ENCODE results near the gene AACS. TPM values are rescaled to one million over a fixed set of nuclear protein-coding genes. Genes with fewer than 3 reads are reported as not detected.

AACS gene
- total and polyA plus RNA-seq, 2 of the 4 experiments (the other 2 are of a cell fraction) = 22.0 to 24.9 TPM

DNA sequence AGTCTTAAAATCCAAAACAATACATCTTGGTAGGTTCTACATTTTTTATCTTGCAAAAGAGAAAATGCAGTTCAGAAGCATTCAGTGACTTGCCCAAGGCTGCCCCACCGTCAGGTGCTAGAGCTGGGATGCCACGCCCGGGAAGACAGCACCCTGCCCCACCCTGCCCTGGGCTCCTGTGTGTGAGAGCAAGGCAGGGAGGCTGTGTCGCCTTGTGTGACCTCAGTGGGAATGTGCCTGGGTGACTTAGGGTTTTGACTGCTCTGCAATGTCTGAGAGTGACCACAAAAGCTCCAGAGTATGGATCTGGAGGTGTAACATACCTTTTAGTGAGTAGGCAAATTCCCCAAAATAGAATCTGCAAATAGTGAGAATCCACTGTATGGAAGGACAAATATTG, 60.0 kb downstream of the AACS start:
- dilution Hi-C loops (cut with HindIII; ENCODE audit: low sequenced_read_pairs, unreplicated experiment) = no loop called here
- Histone ChIP-seq H3K27me3 (ENCODE audit: control insufficient read depth, insufficient read depth, low read length) (no peaks in the 10 kb centered on the region), H2BK120ac (ENCODE audit: low read depth, low read length) (no peak overlapping the region), H4K91ac (ENCODE audit: insufficient read depth, low read depth, low read length) (no peak overlapping the region), H3K36me3 (ENCODE audit: control insufficient read depth, insufficient read depth, low read length) (peaks cover 18% of the 10 kb centered on the region), H3K4me3 (ENCODE audit: insufficient read depth, low read depth, low read length) (no peak overlapping the region), H3K27ac (ENCODE audit: insufficient read depth, low read length) (no peak overlapping the region), H3K23ac (ENCODE audit: low read depth, low read length) (no peak overlapping the region), H3K79me1 (ENCODE audit: low read depth in 1 of 2, low read length in 2 of 2) (no peaks in the 10 kb centered on the region; a peak in 1 of 4 replicates), H4K20me1 (ENCODE audit: insufficient read depth, low read length) (no peaks in the 10 kb centered on the region), H2BK20ac (ENCODE audit: low read depth, low read length) (no peak overlapping the region), H3K56ac (ENCODE audit: extremely low read depth, insufficient read depth, low read length) (no peak overlapping the region), H2AK5ac (ENCODE audit: low read depth, low read length) (no peak overlapping the region), H3K9ac (ENCODE audit: low read depth, low read length) (no peak overlapping the region), H3K4me2 (ENCODE audit: low read depth, low read length) (no peak overlapping the region), H2BK5ac (ENCODE audit: low read depth, low read length, poor library complexity, severe bottlenecking) (no peak overlapping the region), H2AFZ (replicated peaks; ENCODE audit: low read length, poor library complexity) (no peak overlapping the region), H4K8ac (ENCODE audit: low read depth in 2 of 2, low read length in 2 of 2) (no peak overlapping the region), H3K4ac (ENCODE audit: low read depth, low read length) (no peak overlapping the region), H3K4me1 (ENCODE audit: control insufficient read depth, insufficient read depth, low read length) (no peaks in the 10 kb centered on the region), H2AK9ac (replicated peaks; ENCODE audit: low read depth, low read length, poor library complexity) (no peak overlapping the region), H2BK15ac (ENCODE audit: low read depth, low read length) (no peak overlapping the region), H3K14ac (replicated peaks; ENCODE audit: low read depth, low read length) (no peak overlapping the region), H3K9me3 (ENCODE audit: control insufficient read depth, insufficient read depth, low read length) (no peaks in the 10 kb centered on the region), H3K18ac (ENCODE audit: low read depth, low read length) (no peak overlapping the region), H3K9me1 (ENCODE audit: insufficient read depth, low read length) (peaks cover 9% of the 10 kb centered on the region; the same call in 1 of the 2 replicates), H4K5ac (ENCODE audit: low read depth, low read length) (no peak overlapping the region)
- POLR2A ChIA-PET (ENCODE audit: unreplicated experiment) = no interaction called here
- BruUV-seq (replicated peaks) = no TSS peak
- in situ Hi-C loops (cut with MboI; ENCODE audit: low sequenced_read_pairs) = no loop called here
- DNase-seq = no peak
- WGBS, 2 experiments (ENCODE audit: extremely low coverage in 2 of 2, insufficient read length in 1 of 2) = 100% methylated on average over 1 of the region's 4 CpGs; no CpG with 5 or more reads in 1 of the 2 experiments
- CTCF ChIA-PET = interaction anchor here (0.6 kb wide), 1 partner anchor 1680 kb away, joined by 3 read pairs; no protein-coding TSS in a partner anchor
- intact Hi-C loops (cut with micrococcal nuclease) = no loop called here
- no peak for ATAC-seq (ENCODE audit: low read depth)
- TF ChIP-seq BHLHE40 (IDR thresholded peaks at IDR 0.05; ENCODE audit: low read depth, low read length) = no peak
- TF ChIP-seq CHD1 (IDR thresholded peaks at IDR 0.05; ENCODE audit: low read depth, low read length) = no peak
- no peak for TF ChIP-seq ELK1 (IDR thresholded peaks at IDR 0.05; ENCODE audit: borderline replicate concordance, low read depth, low read length)
- TF ChIP-seq SMC3 (IDR thresholded peaks at IDR 0.05; ENCODE audit: low read depth, low read length) = no peak
- no peak for TF ChIP-seq MXI1 (IDR thresholded peaks at IDR 0.05; ENCODE audit: borderline replicate concordance, low read depth, low read length)
- TF ChIP-seq CEBPB (IDR thresholded peaks at IDR 0.05; ENCODE audit: low read depth, low read length) = no peak
- TF ChIP-seq MAZ (IDR thresholded peaks at IDR 0.05; ENCODE audit: borderline replicate concordance, low read depth, low read length) = no peak
- no peak for TF ChIP-seq RCOR1 (IDR thresholded peaks at IDR 0.05; ENCODE audit: insufficient replicate concordance, low read length)
- TF ChIP-seq POLR2A (IDR thresholded peaks at IDR 0.05; ENCODE audit: low read depth, low read length) = no peak
- TF ChIP-seq USF2 (IDR thresholded peaks at IDR 0.05; ENCODE audit: low read depth, low read length) = no peak
- no peak for TF ChIP-seq FOS (IDR thresholded peaks at IDR 0.05; ENCODE audit: low read depth, low read length)
- no peak for TF ChIP-seq RAD21 (IDR thresholded peaks at IDR 0.05; ENCODE audit: low read length)
